Measurements from ENCODE around the gene FAM53B.

FAM53B gene

DNA sequence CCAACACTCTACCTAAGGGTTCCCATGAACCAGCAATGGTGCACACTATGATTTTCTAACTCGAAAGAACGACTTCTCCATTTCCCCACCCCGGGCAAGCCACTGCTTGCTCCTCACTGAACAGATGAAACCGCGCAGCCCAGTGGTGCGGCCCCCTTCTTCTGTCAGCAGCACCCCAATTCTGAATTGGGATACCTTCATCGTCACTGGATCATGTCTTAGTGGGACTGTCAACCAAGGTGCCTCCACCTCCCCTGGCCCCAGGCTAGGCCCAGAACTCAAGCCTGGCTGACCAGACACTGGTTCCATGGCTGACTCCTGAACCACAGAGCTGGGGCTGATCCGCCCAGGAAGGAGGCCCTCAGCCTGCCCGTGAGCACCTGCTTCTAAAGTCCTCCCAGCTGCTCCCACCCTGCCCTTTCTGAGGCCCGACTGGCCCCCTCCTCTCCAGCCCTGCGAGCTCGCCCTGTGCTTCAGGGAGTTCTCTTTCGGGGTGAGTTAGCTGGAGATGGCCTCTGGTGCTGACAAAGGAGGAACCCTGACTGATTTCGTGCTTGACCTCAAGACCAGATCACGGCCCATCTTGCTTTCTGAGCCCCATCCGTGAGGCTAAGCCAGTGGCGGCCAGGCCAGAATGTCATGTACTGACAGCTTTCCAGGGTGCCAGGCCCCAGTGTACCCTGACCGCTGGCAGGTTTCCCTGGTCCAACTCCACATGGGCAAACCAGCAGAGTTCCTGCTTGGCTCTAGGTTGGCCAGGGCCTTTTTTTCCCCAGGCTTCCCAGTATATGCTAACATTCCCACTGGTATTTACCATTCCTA lies 44.5 kb downstream of the FAM53B start:
- no peak overlapping the region for H3K14ac ChIP-seq (ENCODE audit: low read length)
- no peak overlapping the region for H2BK12ac ChIP-seq (ENCODE audit: low read length)
- no peak overlapping the region for H2BK5ac ChIP-seq (ENCODE audit: low read length)
- DNase-seq (ENCODE audit: low spot score): no peak
- H2BK15ac ChIP-seq (ENCODE audit: low read length): no peak overlapping the region
- peak overlapping the region; percentile 68 for H3K9ac ChIP-seq (ENCODE audit: low read depth, low read length, poor library complexity)
- H4K91ac ChIP-seq (ENCODE audit: low read depth, low read length, poor library complexity): no peak overlapping the region
- no CpG with 5 or more reads among the region's 18 CpGs for WGBS, 2 donors (ENCODE audit: extremely low coverage in 2 of 2, insufficient read length in 2 of 2, insufficient replicate concordance in 1 of 2)
- H3K4me1 ChIP-seq (ENCODE audit: control insufficient read depth in 2 of 2, insufficient read depth in 1 of 2, low read depth in 1 of 2, low read length in 2 of 2): peaks cover 0 to 8% of the 10 kb centered on the region in 2 donors
- H2AK5ac ChIP-seq (ENCODE audit: low read depth, low read length): peak overlapping the region; percentile 20
- H3K4me3 ChIP-seq (ENCODE audit: low read length in 2 of 2): no peak overlapping the region
- H2AFZ ChIP-seq (ENCODE audit: low read length): no peak overlapping the region
- H3K4ac ChIP-seq (ENCODE audit: low read length): no peak overlapping the region
- peaks cover 12 to 93% of the 10 kb centered on the region in 2 donors for H3K36me3 ChIP-seq (replicated peaks in 1 of 2; ENCODE audit: control insufficient read depth in 2 of 2, insufficient read depth in 2 of 2, low read length in 2 of 2)
- H3K27ac ChIP-seq (replicated peaks; ENCODE audit: low read length): no peak overlapping the region
- no peak overlapping the region for H2BK120ac ChIP-seq (ENCODE audit: low read depth, low read length)
- no peaks in the 10 kb centered on the region for H3K9me3 ChIP-seq (replicated peaks in 1 of 2; ENCODE audit: control insufficient read depth in 2 of 2, insufficient read depth in 1 of 2, low read depth in 1 of 2, low read length in 2 of 2)
- H3K79me1 ChIP-seq (ENCODE audit: low read depth, low read length): peaks cover 3% of the 10 kb centered on the region
- H3K4me2 ChIP-seq (ENCODE audit: insufficient read depth, low read length, poor library complexity, severe bottlenecking): no peak overlapping the region
- H3K18ac ChIP-seq (ENCODE audit: low read length): peak overlapping the region; percentile 13
- H4K8ac ChIP-seq (ENCODE audit: low read depth, low read length): no peak overlapping the region
- no peak overlapping the region for H3K23ac ChIP-seq (ENCODE audit: low read depth, low read length, poor library complexity)
- no peaks in the 10 kb centered on the region for H3K27me3 ChIP-seq (ENCODE audit: control insufficient read depth in 3 of 3, insufficient read depth in 3 of 3, low read depth in 1 of 3, low read length in 3 of 3)

DNA sequence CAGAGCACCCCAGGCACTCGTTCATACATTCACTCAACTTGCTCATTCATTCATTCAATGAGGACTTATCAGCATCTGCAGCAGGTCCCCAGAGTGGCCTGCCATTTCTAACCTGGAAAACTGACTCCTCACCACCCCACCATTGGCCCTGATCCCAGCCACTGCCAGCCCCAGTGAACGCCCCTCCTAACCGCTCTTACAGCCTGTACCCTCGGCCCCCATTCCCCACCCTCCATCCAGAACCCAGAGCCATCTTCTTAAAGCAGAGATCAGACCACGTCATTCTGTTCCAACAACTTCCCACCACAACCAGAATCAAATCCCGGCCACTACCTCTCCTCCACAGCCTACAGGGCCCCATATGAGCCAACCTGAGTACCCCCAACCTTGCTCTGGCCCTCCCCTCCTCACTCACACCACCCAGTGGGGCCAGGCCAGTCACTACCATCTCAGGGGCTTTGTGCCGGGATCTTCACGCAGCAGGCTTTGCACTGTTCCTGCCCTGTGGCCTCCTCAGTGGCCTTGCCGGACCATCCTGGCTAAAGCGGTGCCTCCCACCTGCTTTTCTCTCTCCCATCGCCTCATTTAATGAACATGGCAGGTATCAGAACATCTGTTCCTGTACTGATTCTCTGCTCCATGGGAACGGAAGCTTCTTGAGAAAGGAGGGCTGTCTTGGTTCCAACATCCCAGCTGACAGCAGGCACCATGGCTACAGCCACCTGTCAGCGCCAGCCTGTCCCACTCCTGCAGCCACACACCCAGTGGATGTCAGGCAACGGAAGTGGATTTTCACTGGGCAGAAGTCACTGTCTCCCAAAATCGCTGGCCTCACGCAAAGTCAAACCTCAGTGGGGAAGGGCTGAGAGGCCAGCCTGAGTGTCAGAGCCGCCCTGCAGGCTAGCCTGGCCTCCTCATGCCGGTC lies 45.4 kb downstream of the FAM53B start:
- Histone ChIP-seq H4K8ac (ENCODE audit: low read depth, low read length) (no peak overlapping the region), H3K9me3 (replicated peaks in 1 of 2; ENCODE audit: control insufficient read depth in 2 of 2, insufficient read depth in 1 of 2, low read depth in 1 of 2, low read length in 2 of 2) (no peaks in the 10 kb centered on the region), H3K4me1 (ENCODE audit: control insufficient read depth in 2 of 2, insufficient read depth in 1 of 2, low read depth in 1 of 2, low read length in 2 of 2) (peaks cover 0 to 8% of the 10 kb centered on the region in 2 donors), H3K9ac (ENCODE audit: low read depth, low read length, poor library complexity) (no peak overlapping the region), H2BK120ac (ENCODE audit: low read depth, low read length) (no peak overlapping the region), H3K18ac (ENCODE audit: low read length) (peak overlapping the region; percentile 78), H3K4ac (ENCODE audit: low read length) (no peak overlapping the region), H2AK5ac (ENCODE audit: low read depth, low read length) (no peak overlapping the region), H3K79me1 (ENCODE audit: low read depth, low read length) (peaks cover 3% of the 10 kb centered on the region), H3K14ac (ENCODE audit: low read length) (no peak overlapping the region), H2BK12ac (ENCODE audit: low read length) (no peak overlapping the region), H3K4me2 (ENCODE audit: insufficient read depth, low read length, poor library complexity, severe bottlenecking) (no peak overlapping the region), H2AFZ (ENCODE audit: low read length) (no peak overlapping the region), H2BK15ac (ENCODE audit: low read length) (peak overlapping the region; percentile 72), H3K27me3 (ENCODE audit: control insufficient read depth in 3 of 3, insufficient read depth in 3 of 3, low read depth in 1 of 3, low read length in 3 of 3) (no peaks in the 10 kb centered on the region), H2BK5ac (ENCODE audit: low read length) (no peak overlapping the region), H3K23ac (ENCODE audit: low read depth, low read length, poor library complexity) (peak overlapping the region; percentile 21), H3K27ac (replicated peaks; ENCODE audit: low read length) (no peak overlapping the region), H4K91ac (ENCODE audit: low read depth, low read length, poor library complexity) (no peak overlapping the region), H3K4me3 (ENCODE audit: low read length in 2 of 2) (peak overlapping the region in 1 of 2 donors; percentile 3), H3K36me3 (replicated peaks in 1 of 2; ENCODE audit: control insufficient read depth in 2 of 2, insufficient read depth in 2 of 2, low read length in 2 of 2) (peaks cover 11 to 93% of the 10 kb centered on the region in 2 donors)
- WGBS, 2 donors (ENCODE audit: extremely low coverage in 2 of 2, insufficient read length in 2 of 2, insufficient replicate concordance in 1 of 2): no CpG with 5 or more reads among the region's 18 CpGs
- DNase-seq (ENCODE audit: low spot score): no peak

- Histone ChIP-seq H2BK12ac (ENCODE audit: low read length) (no peak overlapping the region), H2AFZ (ENCODE audit: low read length) (no peak overlapping the region), H3K23ac (ENCODE audit: low read depth, low read length, poor library complexity) (no peak overlapping the region), H3K36me3 (replicated peaks in 1 of 2; ENCODE audit: control insufficient read depth in 2 of 2, insufficient read depth in 2 of 2, low read length in 2 of 2) (peaks cover 11 to 91% of the 10 kb centered on the region in 2 donors), H3K4me3 (ENCODE audit: low read length in 2 of 2) (no peak overlapping the region), H3K9ac (ENCODE audit: low read depth, low read length, poor library complexity) (no peak overlapping the region), H3K9me3 (replicated peaks in 1 of 2; ENCODE audit: control insufficient read depth in 2 of 2, insufficient read depth in 1 of 2, low read depth in 1 of 2, low read length in 2 of 2) (no peaks in the 10 kb centered on the region), H3K27me3 (ENCODE audit: control insufficient read depth in 3 of 3, insufficient read depth in 3 of 3, low read depth in 1 of 3, low read length in 3 of 3) (no peaks in the 10 kb centered on the region), H3K79me1 (ENCODE audit: low read depth, low read length) (peaks cover 3% of the 10 kb centered on the region), H2AK5ac (ENCODE audit: low read depth, low read length) (peak overlapping the region; percentile 22), H4K91ac (ENCODE audit: low read depth, low read length, poor library complexity) (no peak overlapping the region), H3K18ac (ENCODE audit: low read length) (peak overlapping the region; percentile 78), H4K8ac (ENCODE audit: low read depth, low read length) (no peak overlapping the region), H3K4me1 (ENCODE audit: control insufficient read depth in 2 of 2, insufficient read depth in 1 of 2, low read depth in 1 of 2, low read length in 2 of 2) (peaks cover 0 to 11% of the 10 kb centered on the region in 2 donors), H2BK120ac (ENCODE audit: low read depth, low read length) (no peak overlapping the region), H2BK15ac (ENCODE audit: low read length) (no peak overlapping the region), H3K27ac (replicated peaks; ENCODE audit: low read length) (no peak overlapping the region), H3K14ac (ENCODE audit: low read length) (peak overlapping the region; percentile 50), H3K4me2 (ENCODE audit: insufficient read depth, low read length, poor library complexity, severe bottlenecking) (no peak overlapping the region), H3K4ac (ENCODE audit: low read length) (no peak overlapping the region), H2BK5ac (ENCODE audit: low read length) (no peak overlapping the region)
- WGBS, 2 donors (ENCODE audit: extremely low coverage in 2 of 2, insufficient read length in 2 of 2, insufficient replicate concordance in 1 of 2): no CpG with 5 or more reads among the region's 13 CpGs
- no peak for DNase-seq (ENCODE audit: low spot score)
These were observed 46.2 kb downstream of the FAM53B start for GRCh38 chr10:124697837-124698544.

Measured in neuronal stem cell (in vitro differentiated cells).